GM12878 (cell line): ENCODE data around the gene ABCA7. TPM values are rescaled to one million over a fixed set of nuclear protein-coding genes. Genes with fewer than 3 reads are reported as not detected.

Source experiments
- ATAC-seq: fragments of 200-7000 bp; cut with Tn5 transposase; 3 replicates; pipeline ENCODE4 v1.9.1; 2020; ENCODE audit warnings: mild to moderate bottlenecking, moderate library complexity
- BruUV-seq: library from RNA; stranded (reverse); fragments of 400-500 nt; replicated peaks from 2 replicates; lab custom pipeline; 2021; lab: Mats Ljungman, UMichigan
- CTCF ChIA-PET: fragments of 300-600 bp; sonication (Branson Sonifier 250); formaldehyde crosslinking; extraction: SDS; loops from one replicate; lab custom pipeline; 2021; ENCODE audit warnings: inconsistent platforms; lab: Yijun Ruan, JAX
- POLR2A ChIA-PET: fragments of 350-600 bp; formaldehyde crosslinking; extraction: SDS; loops from one replicate; lab custom pipeline; 2021; ENCODE audit warnings: inconsistent platforms; lab: Charles Lee
- RAD21 ChIA-PET: fragments of 300-600 bp; sonication (Branson Sonifier 250); formaldehyde crosslinking; loops from one replicate; lab custom pipeline; 2023; ENCODE audit warnings: antibody characterized with exemption; ENCODE audit not compliant: unreplicated experiment; lab: Charles Lee
- SMC1A ChIA-PET: fragments of 300-600 bp; sonication (Branson Sonifier 250); formaldehyde crosslinking; loops from one replicate; lab custom pipeline; 2023; ENCODE audit not compliant: unreplicated experiment, uncharacterized antibody; lab: Charles Lee
- DNase-seq: peaks from one replicate; pipeline ENCODE4 v3.0.0-alpha.2; 2011; ENCODE audit warnings: low read depth, low spot score
- FAIRE-seq: peaks from 3 replicates; lab custom pipeline; 2011; peaks lifted over from hg19 to GRCh38; lab: Jason Lieb, UNC
- H2AFZ ChIP-seq: 2 replicates; pipeline ENCODE4 v1.6.0; 2011; ENCODE audit warnings: low read depth, low read length, control low read depth; ENCODE audit not compliant: control insufficient read depth
- H3K27ac ChIP-seq: 2 replicates; pipeline ENCODE4 v1.5.1; 2011; ENCODE audit warnings: control low read depth; ENCODE audit not compliant: control insufficient read depth, insufficient read depth
- H3K27me3 ChIP-seq, 2 experiments: replicated peaks in 1 of 2; 2 replicates each; pipeline versions ENCODE4 v1.6.0 to v1.6.1; 2011; ENCODE audit warnings: low read length in 1 of 2; ENCODE audit not compliant: control insufficient read depth in 2 of 2, insufficient read depth in 2 of 2
- H3K36me3 ChIP-seq, 2 experiments: 2 replicates each; pipeline ENCODE4 v1.5.1; 2011; ENCODE audit warnings: low read length in 1 of 2; ENCODE audit not compliant: control insufficient read depth in 2 of 2, insufficient read depth in 2 of 2
- H3K4me1 ChIP-seq: 2 replicates; pipeline ENCODE4 v1.6.1; 2011; ENCODE audit warnings: mild to moderate bottlenecking, low read length, moderate library complexity, mixed read lengths; ENCODE audit not compliant: control insufficient read depth, insufficient read depth
- H3K4me2 ChIP-seq: 2 replicates; pipeline ENCODE4 v1.6.0; 2011; ENCODE audit warnings: control low read depth; ENCODE audit not compliant: control insufficient read depth, insufficient read depth
- H3K4me3 ChIP-seq: fragments of 200-600 bp; sonication (generic); 2 replicates; pipeline ENCODE4 v1.5.1; 2016
- H3K79me2 ChIP-seq: 2 replicates; pipeline ENCODE4 v1.6.0; 2011; ENCODE audit warnings: low read length; ENCODE audit not compliant: control insufficient read depth, insufficient read depth
- H3K9ac ChIP-seq: 2 replicates; pipeline ENCODE4 v1.8.0; 2011; ENCODE audit warnings: low read length, control low read depth, mixed read lengths; ENCODE audit not compliant: control insufficient read depth, insufficient read depth
- H3K9me3 ChIP-seq: replicated peaks from 3 replicates; pipeline ENCODE4 v1.5.1; 2011; ENCODE audit warnings: mild to moderate bottlenecking, low read length; ENCODE audit not compliant: control insufficient read depth, insufficient read depth
- H4K20me1 ChIP-seq: 2 replicates; pipeline ENCODE4 v1.6.0; 2011; ENCODE audit not compliant: control insufficient read depth, insufficient read depth
- BCL3 ChIP-seq: IDR thresholded peaks from 2 replicates; pipeline ENCODE4 v1.6.1; 2011; ENCODE audit warnings: borderline replicate concordance, low read depth, mild to moderate bottlenecking, moderate library complexity, low read length; ENCODE audit not compliant: insufficient read depth, poor library complexity, severe bottlenecking
- EGR1 ChIP-seq, 2 experiments: IDR thresholded peaks; 1 replicate in 1 of 2; 2 replicates in 1 of 2; pipeline ENCODE4 v1.6.1; 2011 to 2012; ENCODE audit warnings: low read depth in 2 of 2, low read length in 2 of 2, borderline replicate concordance in 1 of 2, mild to moderate bottlenecking in 1 of 2, moderate library complexity in 1 of 2
- HDAC2 ChIP-seq: fragments of 200-600 bp; sonication (generic); IDR thresholded peaks from 2 replicates; pipeline ENCODE4 v1.6.1; 2017
- HSF1 ChIP-seq: fragments of 150-350 bp; IDR thresholded peaks from 2 replicates; pipeline ENCODE4 v1.6.1; 2014; ENCODE audit warnings: mild to moderate bottlenecking, low read depth, low read length
- IKZF2 ChIP-seq, 2 experiments: fragments of 450-650 bp; IDR thresholded peaks; 2 replicates each; pipeline ENCODE4 v1.6.1; 2017; ENCODE audit warnings: mild to moderate bottlenecking in 2 of 2, moderate library complexity in 2 of 2
- NFYA ChIP-seq: IDR thresholded peaks from 2 replicates; pipeline ENCODE4 v1.6.1; 2011; ENCODE audit warnings: low read depth, mild to moderate bottlenecking, low read length, improper control_type of control experiment, borderline replicate concordance
- RCOR1 ChIP-seq: conservative IDR thresholded peaks from 2 replicates; pipeline ENCODE4 v1.6.1; 2012; ENCODE audit warnings: low read depth, low read length, improper control_type of control experiment
- SP1 ChIP-seq: IDR thresholded peaks from one replicate; pipeline ENCODE4 v1.6.1; 2011; ENCODE audit warnings: low read depth, low read length
- TCF7 ChIP-seq: IDR thresholded peaks from 2 replicates; pipeline ENCODE4 v1.6.1; 2014; ENCODE audit warnings: antibody characterized with exemption, borderline replicate concordance
- USF1 ChIP-seq: IDR thresholded peaks from 2 replicates; pipeline ENCODE4 v1.6.1; 2011; ENCODE audit warnings: borderline replicate concordance, low read depth, mild to moderate bottlenecking, moderate library complexity, mixed read lengths, low read length; ENCODE audit not compliant: insufficient read depth; ENCODE audit errors: extremely low read length
- YBX1 ChIP-seq: fragments of 450-650 bp; IDR thresholded peaks from 2 replicates; pipeline ENCODE4 v1.6.1; 2016; ENCODE audit warnings: antibody characterized with exemption
- ZNF207 ChIP-seq: fragments of 450-650 bp; IDR thresholded peaks from 2 replicates; pipeline ENCODE4 v1.6.1; 2014; ENCODE audit warnings: antibody characterized with exemption, mild to moderate bottlenecking, borderline replicate concordance
- ZNF622 ChIP-seq: fragments of 450-650 bp; IDR thresholded peaks from 2 replicates; pipeline ENCODE4 v1.6.1; 2017; ENCODE audit warnings: mild to moderate bottlenecking, inconsistent platforms
- ZSCAN29 ChIP-seq: fragments of 450-650 bp; IDR thresholded peaks from 2 replicates; pipeline ENCODE4 v1.6.1; 2017; ENCODE audit warnings: mild to moderate bottlenecking, moderate library complexity
- WGBS: methylation state at CpG from one replicate; pipeline ENCODE4 v1.1.6; 2016; ENCODE audit warnings: low lambda C conversion rate; ENCODE audit not compliant: insufficient replicate concordance, insufficient coverage; ENCODE audit errors: missing lambda C conversion rate; 5-methylcytosine and 5-hydroxymethylcytosine counted together
- in situ Hi-C: fragments of 300-500 bp; cut with MboI; formaldehyde crosslinking; loops from 9 replicates; pipeline ENCODE4 v1.14.3; 2018; ENCODE audit warnings: mixed read lengths
- intact Hi-C: fragments of 100-400 bp; cut with micrococcal nuclease; formaldehyde crosslinking; loops from one replicate; pipeline ENCODE4 v1.14.2; 2022; ENCODE audit not compliant: unreplicated experiment
- polyA plus RNA-seq, 11 experiments: library from polyadenylated mRNA; depleted of rRNA in 4 of 11; unstranded in 6 of 11; stranded (reverse) in 5 of 11; fragments of >200 nt; fragmentation: Nextera tagmentation in 4 of 11; fragmentation: Illumina TruSeq in 1 of 11; extraction: Ambion mirVana in 4 of 11; extraction: Trizol in 1 of 11; gene quantifications; 1 replicate in 1 of 11; 2 replicates in 10 of 11; pipeline versions ENCODE4 v1.2.1 to v1.2.3, GENCODE V29; 2011 to 2016; ENCODE audit warnings: inconsistent platforms in 2 of 11, missing spikeins in 2 of 11, low read depth in 1 of 11
- total RNA-seq, 4 experiments: library from RNA; depleted of rRNA in 3 of 4; stranded (reverse); fragments of >200 nt in 3 of 4; fragmentation: Illumina TruSeq in 1 of 4; extraction: Trizol in 1 of 4; gene quantifications; 2 replicates each; pipeline versions ENCODE4 v1.2.1 to v1.2.3, GENCODE V29; 2013 to 2021

The ABCA7 gene
- total and polyA plus RNA-seq, 10 of the 15 experiments (the other 5 are each of a cell fraction or from before 2014, with no cell fraction given), result 1.0 to 49.5 (median 14.8) TPM

GRCh38 chr19:1047696-1048147 is 7.8 kb downstream of the ABCA7 start:
- no peaks in the 10 kb centered on the region for H4K20me1 ChIP-seq
- TF ChIP-seq EGR1 (IDR thresholded peaks at IDR 0.05; ENCODE audit: borderline replicate concordance in 1 of 2, low read depth in 2 of 2, low read length in 2 of 2) (no peak), SP1 (no peak)
- peaks cover 0 to 1% of the 10 kb centered on the region in 2 experiments; a peak in 1 of 4 replicates for H3K36me3 ChIP-seq
- ChIA-PET POLR2A (interaction anchor here (0.7 kb wide), 1 partner anchor 38 kb away, joined by 3 read pairs; no protein-coding TSS in a partner anchor), RAD21 (interaction anchor here (0.6 kb wide), 1 partner anchor 84 kb away, joined by 3 read pairs; no protein-coding TSS in a partner anchor), CTCF (interaction anchor here (0.6 to 1.1 kb wide), 2 partner anchors 9 to 315 kb away, joined by 3 read pairs; no protein-coding TSS in a partner anchor), SMC1A (interaction anchor here (0.8 kb wide), 1 partner anchor 214 kb away, joined by 3 read pairs; no protein-coding TSS in a partner anchor)
- H3K27ac ChIP-seq, result no peak overlapping the region
- BruUV-seq, result no TSS peak
- no peak overlapping the region for H3K9ac ChIP-seq
- no peak overlapping the region for H3K4me2 ChIP-seq
- intact Hi-C loops (no loop called here), in situ Hi-C loops (no loop called here)
- no peaks in the 10 kb centered on the region for H3K9me3 ChIP-seq
- no peak overlapping the region for H3K4me3 ChIP-seq
- H3K4me1 ChIP-seq, result no peaks in the 10 kb centered on the region
- FAIRE-seq (no peak), DNase-seq (no peak), ATAC-seq (no peak)
- H2AFZ ChIP-seq, result no peak overlapping the region
- 86% methylated on average over 11 of the region's 20 CpGs for WGBS
- no peaks in the 10 kb centered on the region for H3K79me2 ChIP-seq
- H3K27me3 ChIP-seq, result no peaks in the 10 kb centered on the region

GRCh38 chr19:1049106-1049505 is 9.2 kb downstream of the ABCA7 start:
- in situ Hi-C loops (no loop called here), intact Hi-C loops (no loop called here)
- 79% methylated on average over 15 of the region's 17 CpGs for WGBS
- ATAC-seq (no peak), FAIRE-seq (no peak), DNase-seq (no peak)
- H2AFZ ChIP-seq, result no peak overlapping the region
- H3K4me1 ChIP-seq, result no peaks in the 10 kb centered on the region
- no peaks in the 10 kb centered on the region for H3K9me3 ChIP-seq
- SMC1A ChIA-PET, result no interaction called here
- RAD21 ChIA-PET, result no interaction called here
- no TSS peak for BruUV-seq
- H4K20me1 ChIP-seq, result no peaks in the 10 kb centered on the region
- POLR2A ChIA-PET, result interaction anchor here (1.1 kb wide), 1 partner anchor 9 kb away, joined by 3 read pairs; the partner anchor contains the start of gene ABCA7
- H3K4me2 ChIP-seq, result no peak overlapping the region
- no peak overlapping the region for H3K9ac ChIP-seq
- no peaks in the 10 kb centered on the region for H3K79me2 ChIP-seq
- CTCF ChIA-PET, result no interaction called here
- H3K27me3 ChIP-seq, result no peaks in the 10 kb centered on the region
- H3K4me3 ChIP-seq, result no peak overlapping the region
- peaks cover 0 to 1% of the 10 kb centered on the region in 2 experiments; a peak in 1 of 4 replicates for H3K36me3 ChIP-seq
- no peak overlapping the region for H3K27ac ChIP-seq
- TF ChIP-seq ZNF622 (no peak), USF1 (no peak), NFYA (no peak), IKZF2 (IDR thresholded peaks at IDR 0.05) (no peak), BCL3 (no peak), YBX1 (no peak), TCF7 (no peak), HSF1 (no peak), ZSCAN29 (no peak), ZNF207 (no peak), HDAC2 (no peak), RCOR1 (no peak)
